OCI-LY1 (cell line): ENCODE measurements around the gene ANKRD11.
"Not testable (repeated sequence)": the region's sequence is repeated elsewhere in the genome, so short reads cannot be mapped to it uniquely, and the experiment has no call there.

ENCODE experiments used
- H2AFZ ChIP-seq: fragments of 200-600 bp; sonication (generic), shearing (Covaris generic); 2 replicates; pipeline ENCODE4 v1.6.0; 2014; ENCODE audit warnings: antibody characterized with exemption, mild to moderate bottlenecking, low read length
- H3F3A ChIP-seq: fragments of 200-600 bp; sonication (generic), shearing (Covaris generic); 2 replicates; pipeline ENCODE4 v1.6.0; 2014; ENCODE audit warnings: mild to moderate bottlenecking, antibody characterized with exemption, low read length, moderate library complexity; ENCODE audit not compliant: insufficient read depth
- H3K27ac ChIP-seq: fragments of 200-600 bp; sonication (generic); 2 replicates; pipeline ENCODE4 v1.5.1; 2014; ENCODE audit warnings: low read length, mixed run types, mild to moderate bottlenecking, low read depth; ENCODE audit not compliant: poor library complexity, severe bottlenecking
- H3K27me3 ChIP-seq: fragments of 200-600 bp; sonication (generic); 2 replicates; pipeline ENCODE4 v1.6.0; 2014; ENCODE audit warnings: antibody characterized with exemption, mild to moderate bottlenecking, low read length, moderate library complexity; ENCODE audit not compliant: insufficient read depth
- H3K36me3 ChIP-seq: fragments of 200-600 bp; sonication (generic); 2 replicates; pipeline ENCODE4 v1.6.1; 2014; ENCODE audit warnings: mild to moderate bottlenecking, antibody characterized with exemption, low read length, moderate library complexity, mixed read lengths; ENCODE audit not compliant: insufficient read depth
- H3K4me1 ChIP-seq: fragments of 200-600 bp; sonication (generic); 2 replicates; pipeline ENCODE4 v1.5.1; 2014; ENCODE audit warnings: mild to moderate bottlenecking, low read length, moderate library complexity; ENCODE audit not compliant: insufficient read depth, severe bottlenecking
- H3K4me2 ChIP-seq: fragments of 200-600 bp; sonication (generic), shearing (Covaris generic); 2 replicates; pipeline ENCODE4 v1.6.1; 2014; ENCODE audit warnings: low read length
- H3K4me3 ChIP-seq: fragments of 200-600 bp; sonication (generic); 2 replicates; pipeline ENCODE4 v1.5.1; 2014; ENCODE audit warnings: low read length, low read depth, mild to moderate bottlenecking, mixed read lengths; ENCODE audit not compliant: poor library complexity, severe bottlenecking
- H3K79me2 ChIP-seq: fragments of 200-600 bp; shearing (Covaris generic); 2 replicates; pipeline ENCODE4 v1.6.1; 2016; ENCODE audit warnings: mixed run types, low read length, mixed read lengths; ENCODE audit not compliant: insufficient read depth
- H3K9ac ChIP-seq: fragments of 200-600 bp; sonication (generic), shearing (Covaris generic); 2 replicates; pipeline ENCODE4 v1.6.1; 2014; ENCODE audit warnings: mild to moderate bottlenecking, low read length, mixed read lengths
- H3K9me2 ChIP-seq: fragments of 200-600 bp; sonication (generic), shearing (Covaris generic); 2 replicates; pipeline ENCODE4 v1.6.1; 2014; ENCODE audit warnings: low read depth, mild to moderate bottlenecking, low read length, mixed read lengths
- H3K9me3 ChIP-seq: fragments of 200-600 bp; shearing (Covaris generic); 2 replicates; pipeline ENCODE4 v1.6.1; 2014; ENCODE audit warnings: low read length, mixed read lengths
- H4K20me1 ChIP-seq: fragments of 200-600 bp; sonication (generic), shearing (Covaris generic); 2 replicates; pipeline ENCODE4 v1.6.0; 2016; ENCODE audit warnings: mild to moderate bottlenecking, low read length; ENCODE audit not compliant: insufficient read depth
- EZH2 ChIP-seq: fragments of 200-600 bp; sonication (generic), shearing (Covaris generic); IDR thresholded peaks from 2 replicates; pipeline ENCODE4 v1.8.0; 2017; ENCODE audit warnings: borderline replicate concordance, mixed run types, mild to moderate bottlenecking, antibody characterized with exemption, low read length, moderate library complexity, mixed read lengths
- TF ChIP-seq, protein P1 (sequence below): fragments of 200-600 bp; sonication (generic), shearing (Covaris generic); IDR thresholded peaks from 2 replicates; pipeline ENCODE4 v1.5.1; 2017; ENCODE audit warnings: mild to moderate bottlenecking, antibody characterized with exemption, low read length, moderate library complexity, mixed read lengths

ANKRD11 gene

DNA sequence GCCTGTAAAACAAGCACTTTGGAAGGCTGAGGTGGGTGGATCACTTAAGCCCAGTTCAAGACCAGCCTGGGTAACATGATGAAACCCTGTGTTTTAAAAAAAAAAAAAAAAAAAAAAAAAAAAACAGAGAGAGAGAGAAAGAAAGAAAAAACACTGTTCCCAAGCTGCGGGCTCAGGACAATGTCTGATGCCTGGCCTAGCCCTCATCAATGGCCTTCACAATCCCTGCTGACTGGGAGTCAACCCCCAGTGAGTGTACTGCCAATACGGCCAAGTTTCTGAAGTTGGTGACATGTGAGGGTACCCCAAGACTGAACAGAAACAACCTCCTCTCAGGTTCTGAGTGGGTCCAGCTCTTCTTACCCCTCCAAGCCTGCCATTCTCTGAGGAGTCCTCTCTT, 156.3 kb downstream of the ANKRD11 start:
- Histone ChIP-seq H3K27ac (peak overlapping the region; percentile 87), H3K4me3 (no peak overlapping the region), H3K27me3 (no peaks in the 10 kb centered on the region), H3K9me3 (no peaks in the 10 kb centered on the region), H4K20me1 (peaks cover 2% of the 10 kb centered on the region; the same call in 1 of the 2 replicates), H3F3A (no peaks in the 10 kb centered on the region), H3K4me1 (peaks cover 68% of the 10 kb centered on the region), H3K9me2 (no peaks in the 10 kb centered on the region), H2AFZ (no peak overlapping the region), H3K4me2 (no peak overlapping the region; the same call in 1 of the 2 replicates), H3K79me2 (peaks cover 63% of the 10 kb centered on the region), H3K36me3 (0 out of 2 replicates have a peak, but pooled peaks cover under 1% of the 10 kb centered on the region), H3K9ac (no peak overlapping the region; the same call in 1 of the 2 replicates)
- TF ChIP-seq, protein P1, sequence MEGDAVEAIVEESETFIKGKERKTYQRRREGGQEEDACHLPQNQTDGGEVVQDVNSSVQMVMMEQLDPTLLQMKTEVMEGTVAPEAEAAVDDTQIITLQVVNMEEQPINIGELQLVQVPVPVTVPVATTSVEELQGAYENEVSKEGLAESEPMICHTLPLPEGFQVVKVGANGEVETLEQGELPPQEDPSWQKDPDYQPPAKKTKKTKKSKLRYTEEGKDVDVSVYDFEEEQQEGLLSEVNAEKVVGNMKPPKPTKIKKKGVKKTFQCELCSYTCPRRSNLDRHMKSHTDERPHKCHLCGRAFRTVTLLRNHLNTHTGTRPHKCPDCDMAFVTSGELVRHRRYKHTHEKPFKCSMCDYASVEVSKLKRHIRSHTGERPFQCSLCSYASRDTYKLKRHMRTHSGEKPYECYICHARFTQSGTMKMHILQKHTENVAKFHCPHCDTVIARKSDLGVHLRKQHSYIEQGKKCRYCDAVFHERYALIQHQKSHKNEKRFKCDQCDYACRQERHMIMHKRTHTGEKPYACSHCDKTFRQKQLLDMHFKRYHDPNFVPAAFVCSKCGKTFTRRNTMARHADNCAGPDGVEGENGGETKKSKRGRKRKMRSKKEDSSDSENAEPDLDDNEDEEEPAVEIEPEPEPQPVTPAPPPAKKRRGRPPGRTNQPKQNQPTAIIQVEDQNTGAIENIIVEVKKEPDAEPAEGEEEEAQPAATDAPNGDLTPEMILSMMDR = no peak
- no peak for TF ChIP-seq EZH2

DNA sequence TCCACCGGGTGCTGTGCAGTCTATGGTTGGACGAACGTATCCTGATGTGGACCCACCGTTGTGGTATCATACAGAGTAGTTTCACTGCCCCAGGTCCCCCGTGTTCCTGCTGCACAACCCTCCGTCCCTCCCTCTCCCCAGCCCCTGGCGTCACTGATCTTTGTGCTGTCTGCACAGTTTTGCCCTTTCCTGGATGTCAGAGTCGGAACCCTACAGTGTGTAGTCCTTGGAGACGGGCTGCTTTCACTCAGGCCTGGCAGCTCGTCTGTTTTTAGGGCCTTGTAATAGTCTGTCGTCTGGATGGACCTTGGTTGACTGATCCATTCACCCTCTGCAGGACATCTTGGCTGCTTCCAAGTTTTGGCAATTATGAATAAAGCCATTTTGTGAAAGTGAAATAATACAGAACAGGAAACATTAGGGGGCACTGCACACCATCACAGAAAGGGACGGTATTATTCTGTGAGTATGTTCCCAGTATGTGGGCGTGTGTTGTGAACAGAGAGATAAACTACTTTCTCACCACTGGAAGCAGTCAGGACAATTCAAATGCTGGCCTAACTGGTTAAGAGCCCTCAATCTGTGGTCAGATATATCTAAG, 156.9 kb downstream of the ANKRD11 start:
- Histone ChIP-seq H3K4me2 (peak overlapping the region; percentile 41; the same call in 1 of the 2 replicates), H3K79me2 (peaks cover 59% of the 10 kb centered on the region), H3K4me1 (peaks cover 67% of the 10 kb centered on the region), H3K27ac (peak overlapping the region; percentile 87)
- TF ChIP-seq, protein P1 = peak; percentile 71
- not testable (repeated sequence) for H3K27me3 ChIP-seq, H3K9me3 ChIP-seq, H4K20me1 ChIP-seq, H3K36me3 ChIP-seq, H2AFZ ChIP-seq, H3K9me2 ChIP-seq, H3K4me3 ChIP-seq, H3K9ac ChIP-seq, H3F3A ChIP-seq

DNA sequence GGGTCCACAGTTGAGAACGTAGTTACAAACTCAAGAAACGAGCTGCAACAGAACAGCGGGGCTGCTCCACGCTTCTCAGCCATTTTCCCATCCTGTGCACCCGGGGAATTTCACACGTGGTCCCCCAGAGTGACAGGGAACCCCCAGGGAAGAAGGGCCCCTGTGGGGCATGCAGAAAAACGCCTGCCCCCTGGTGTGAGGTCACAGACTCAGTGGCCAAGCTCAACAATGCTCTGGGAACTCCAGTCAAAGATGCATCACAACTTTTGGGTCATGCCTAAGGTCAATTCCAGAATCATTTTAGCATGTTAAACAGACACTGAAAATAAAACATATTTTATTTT, 157.5 kb downstream of the ANKRD11 start:
- no peaks in the 10 kb centered on the region for H3K9me3 ChIP-seq
- H3K9ac ChIP-seq = peak overlapping the region; percentile 39; the same call in 1 of the 2 replicates
- 0 out of 2 replicates have a peak, but pooled peaks cover 3% of the 10 kb centered on the region for H3K36me3 ChIP-seq
- H3F3A ChIP-seq = 0 out of 2 replicates have a peak, but pooled peaks cover 3% of the 10 kb centered on the region
- H4K20me1 ChIP-seq = no peaks in the 10 kb centered on the region
- H3K4me2 ChIP-seq = peak overlapping the region; percentile 55
- H3K79me2 ChIP-seq = peaks cover 62% of the 10 kb centered on the region
- H3K4me1 ChIP-seq = peaks cover 71% of the 10 kb centered on the region
- H3K9me2 ChIP-seq = no peaks in the 10 kb centered on the region
- H2AFZ ChIP-seq = no peak overlapping the region
- H3K4me3 ChIP-seq = peak overlapping the region; percentile 2
- peak overlapping the region; percentile 87 for H3K27ac ChIP-seq
- no peak for TF ChIP-seq EZH2
- TF ChIP-seq, protein P1 = no peak
- H3K27me3 ChIP-seq = no peaks in the 10 kb centered on the region
